GM23338 (cell line): ENCODE results near the gene POLD3. TPM values are rescaled to one million over a fixed set of nuclear protein-coding genes. Genes with fewer than 3 reads are reported as not detected.

Experiments
- ATAC-seq: fragments of 200-7000 bp; cut with Tn5 transposase; 3 replicates; pipeline ENCODE4 v1.9.1; 2020
- DNase-seq: peaks from one replicate; pipeline ENCODE4 v3.0.0-alpha.2; 2015; ENCODE audit warnings: low spot score
- H2AFZ ChIP-seq: fragments of 200-600 bp; sonication (generic); 2 replicates; pipeline ENCODE4 v1.8.0; 2016; ENCODE audit warnings: antibody characterized with exemption, mild to moderate bottlenecking, moderate library complexity
- H3F3A ChIP-seq: fragments of 200-600 bp; sonication (generic); replicated peaks from 2 replicates; pipeline ENCODE4 v1.8.0; 2017; ENCODE audit warnings: antibody characterized with exemption, mixed run types, low read depth
- H3K27ac ChIP-seq: fragments of 200-600 bp; sonication (generic); 2 replicates; pipeline ENCODE4 v1.6.1; 2016; ENCODE audit warnings: low read depth
- H3K27me3 ChIP-seq: fragments of 200-600 bp; sonication (generic); 2 replicates; pipeline ENCODE4 v1.8.0; 2016; ENCODE audit warnings: mild to moderate bottlenecking, mixed run types, moderate library complexity; ENCODE audit not compliant: insufficient read depth
- H3K36me3 ChIP-seq: fragments of 200-600 bp; sonication (generic); 2 replicates; pipeline ENCODE4 v1.8.0; 2016; ENCODE audit warnings: mild to moderate bottlenecking; ENCODE audit not compliant: insufficient read depth
- H3K4me1 ChIP-seq: fragments of 200-600 bp; sonication (generic); 2 replicates; pipeline ENCODE4 v1.8.0; 2016; ENCODE audit warnings: mild to moderate bottlenecking, moderate library complexity; ENCODE audit not compliant: insufficient read depth
- H3K4me2 ChIP-seq: fragments of 200-600 bp; sonication (generic); 2 replicates; pipeline ENCODE4 v1.7.1; 2017; ENCODE audit warnings: mixed run types
- H3K4me3 ChIP-seq: fragments of 200-600 bp; sonication (generic); 2 replicates; pipeline ENCODE4 v1.6.1; 2016; ENCODE audit warnings: mixed run types
- H3K79me2 ChIP-seq: fragments of 200-600 bp; sonication (generic); replicated peaks from 2 replicates; pipeline ENCODE4 v1.8.0; 2017; ENCODE audit warnings: mild to moderate bottlenecking; ENCODE audit not compliant: insufficient read depth
- H3K9me2 ChIP-seq: fragments of 200-600 bp; sonication (generic); 2 replicates; pipeline ENCODE4 v1.8.0; 2017; ENCODE audit not compliant: insufficient read depth
- H4K20me1 ChIP-seq: fragments of 200-600 bp; sonication (generic); replicated peaks from 2 replicates; pipeline ENCODE4 v1.8.0; 2017; ENCODE audit warnings: mild to moderate bottlenecking; ENCODE audit not compliant: insufficient read depth
- H3K27ac Mint-ChIP-seq: 2 replicates; pipeline ENCODE4 v1.8.0; 2020; ENCODE audit warnings: inconsistent platforms, mild to moderate bottlenecking, moderate library complexity, mixed read lengths
- H3K27me3 Mint-ChIP-seq: 3 replicates; pipeline ENCODE4 v1.8.0; 2022; ENCODE audit warnings: low read depth, mild to moderate bottlenecking, moderate library complexity, mixed read lengths, inconsistent platforms; ENCODE audit not compliant: insufficient read depth, poor library complexity
- H3K36me3 Mint-ChIP-seq: 3 replicates; pipeline ENCODE4 v1.8.0; 2021; ENCODE audit warnings: low read depth, mild to moderate bottlenecking, inconsistent platforms, moderate library complexity, mixed read lengths
- H3K4me1 Mint-ChIP-seq: 3 replicates; pipeline ENCODE4 v1.8.0; 2020; ENCODE audit warnings: mild to moderate bottlenecking, inconsistent platforms, mixed read lengths
- H3K4me3 Mint-ChIP-seq: 3 replicates; pipeline ENCODE4 v1.8.0; 2021; ENCODE audit warnings: moderate library complexity, mild to moderate bottlenecking, inconsistent platforms, mixed read lengths
- H3K9me3 Mint-ChIP-seq: 3 replicates; pipeline ENCODE4 v1.8.0; 2020; ENCODE audit warnings: moderate library complexity, mild to moderate bottlenecking, inconsistent platforms, mixed read lengths
- CREB1 ChIP-seq: fragments of 250-450 bp; sonication (Bioruptor Pico); IDR thresholded peaks from 2 replicates; pipeline ENCODE4 v1.5.0; 2020; ENCODE audit warnings: low read depth, mild to moderate bottlenecking, moderate library complexity
- CTCF ChIP-seq, 2 experiments: fragments of 200-600 bp in 1 of 2; sonication (generic) in 1 of 2; conservative IDR thresholded peaks; 2 replicates each; pipeline versions ENCODE4 v1.5.1 to v1.6.1; 2016 to 2017; ENCODE audit warnings: antibody characterized with exemption in 2 of 2, low read depth in 2 of 2, mild to moderate bottlenecking in 2 of 2, moderate library complexity in 1 of 2
- ETS1 ChIP-seq: IDR thresholded peaks from 2 replicates; pipeline ENCODE4 v1.6.1; 2016; ENCODE audit warnings: antibody characterized with exemption
- EZH2 ChIP-seq: fragments of 200-600 bp; sonication (generic); IDR thresholded peaks from one replicate; pipeline ENCODE4 v1.8.0; 2017; ENCODE audit warnings: antibody characterized with exemption, mild to moderate bottlenecking, low read depth; ENCODE audit not compliant: unreplicated experiment
- EZH2phosphoT487 ChIP-seq: fragments of 200-600 bp; sonication (generic); IDR thresholded peaks from one replicate; pipeline ENCODE4 v1.8.1; 2018; ENCODE audit warnings: antibody characterized with exemption; ENCODE audit not compliant: unreplicated experiment
- JUNB ChIP-seq: IDR thresholded peaks from one replicate; pipeline ENCODE4 v1.6.1; 2016; ENCODE audit warnings: antibody characterized with exemption; ENCODE audit not compliant: unreplicated experiment
- NANOG ChIP-seq: IDR thresholded peaks from 2 replicates; pipeline ENCODE4 v1.6.1; 2016; ENCODE audit warnings: antibody characterized with exemption, borderline replicate concordance
- POLR2AphosphoS5 ChIP-seq: IDR thresholded peaks from 2 replicates; pipeline ENCODE4 v1.6.1; 2016; ENCODE audit warnings: antibody characterized with exemption, low read depth
- REST ChIP-seq: IDR thresholded peaks from one replicate; pipeline ENCODE4 v1.6.1; 2018; ENCODE audit warnings: antibody characterized with exemption; ENCODE audit not compliant: unreplicated experiment
- STAT1 ChIP-seq: IDR thresholded peaks from one replicate; pipeline ENCODE4 v1.6.1; 2016; ENCODE audit warnings: antibody characterized with exemption; ENCODE audit not compliant: unreplicated experiment
- ZNF114 ChIP-seq: fragments of 250-450 bp; sonication (Bioruptor Pico); IDR thresholded peaks from 2 replicates; pipeline ENCODE4 v1.5.0; 2020; ENCODE audit warnings: mild to moderate bottlenecking, moderate library complexity
- ZNF331 ChIP-seq: fragments of 250-450 bp; sonication (Bioruptor Pico); IDR thresholded peaks from 2 replicates; pipeline ENCODE4 v1.5.0; 2020; ENCODE audit warnings: low read depth, mild to moderate bottlenecking, moderate library complexity
- ZNF462 ChIP-seq: fragments of 250-450 bp; sonication (Bioruptor Pico); IDR thresholded peaks from 2 replicates; pipeline ENCODE4 v1.5.0; 2020; ENCODE audit warnings: mild to moderate bottlenecking, moderate library complexity
- polyA plus RNA-seq: library from polyadenylated mRNA; unstranded; fragments of >200 nt; fragmentation: Nextera tagmentation; extraction: Ambion mirVana; gene quantifications from 2 replicates; pipeline ENCODE4 v1.2.1, GENCODE V29; 2016
- total RNA-seq: library from RNA; depleted of rRNA; stranded (reverse); fragments of >200 nt; shearing (Covaris generic); gene quantifications from 2 replicates; pipeline ENCODE4 v1.2.3, GENCODE V29; 2014

POLD3 gene
- total and polyA plus RNA-seq, 2 experiments from 2014 or later: 21.9 to 50.1 TPM

GRCh38 chr11:74603845-74604244 is 11.5 kb downstream of the POLD3 start:
- no peak for TF ChIP-seq POLR2AphosphoS5
- no peak for TF ChIP-seq STAT1
- no peak for TF ChIP-seq NANOG
- TF ChIP-seq CREB1 (CRISPR knock-in tag): no peak
- no peak for TF ChIP-seq ZNF331 (CRISPR knock-in tag)
- TF ChIP-seq ZNF462 (CRISPR knock-in tag): no peak
- no peak for TF ChIP-seq CTCF (conservative IDR thresholded peaks at IDR 0.05; ENCODE audit: low read depth in 2 of 2)
- TF ChIP-seq REST: no peak
- TF ChIP-seq EZH2: no peak
- no peak for TF ChIP-seq ZNF114
- TF ChIP-seq JUNB: no peak
- no peak for TF ChIP-seq ETS1
- no peak for TF ChIP-seq EZH2phosphoT487
- no peaks in the 10 kb centered on the region for H3K9me3 Mint-ChIP-seq
- H3K27me3 Mint-ChIP-seq: no peaks in the 10 kb centered on the region
- H3K27ac ChIP-seq: no peak overlapping the region
- H3K4me3 Mint-ChIP-seq: no peak overlapping the region
- H3K79me2 ChIP-seq: peaks cover 3% of the 10 kb centered on the region; the same call in 1 of the 2 replicates
- no peak overlapping the region for H2AFZ ChIP-seq
- H3K4me1 ChIP-seq: no peaks in the 10 kb centered on the region
- no peaks in the 10 kb centered on the region; the same call in 1 of the 2 replicates for H4K20me1 ChIP-seq
- H3K36me3 Mint-ChIP-seq: peaks cover 22% of the 10 kb centered on the region; the same call in 2 of the 3 replicates
- H3K4me2 ChIP-seq: no peak overlapping the region
- DNase-seq (no peak), ATAC-seq (no peak)
- no peaks in the 10 kb centered on the region for H3K27me3 ChIP-seq
- H3K4me1 Mint-ChIP-seq: no peaks in the 10 kb centered on the region
- H3K4me3 ChIP-seq: no peak overlapping the region
- no peaks in the 10 kb centered on the region for H3K9me2 ChIP-seq
- H3F3A ChIP-seq: no peaks in the 10 kb centered on the region
- H3K27ac Mint-ChIP-seq: no peak overlapping the region
- peaks cover 6% of the 10 kb centered on the region; the same call in 1 of the 2 replicates for H3K36me3 ChIP-seq
